GM23338 (cell line): ENCODE data around the gene GPR82. TPM values are rescaled to one million over a fixed set of nuclear protein-coding genes. Genes with fewer than 3 reads are reported as not detected.

ENCODE experiments used
- ATAC-seq: fragments of 200-7000 bp; cut with Tn5 transposase; 3 replicates; pipeline ENCODE4 v1.9.1; 2020
- DNase-seq: peaks from one replicate; pipeline ENCODE4 v3.0.0-alpha.2; 2015; ENCODE audit warnings: low spot score
- H2AFZ ChIP-seq: fragments of 200-600 bp; sonication (generic); 2 replicates; pipeline ENCODE4 v1.8.0; 2016; ENCODE audit warnings: antibody characterized with exemption, mild to moderate bottlenecking, moderate library complexity
- H3F3A ChIP-seq: fragments of 200-600 bp; sonication (generic); replicated peaks from 2 replicates; pipeline ENCODE4 v1.8.0; 2017; ENCODE audit warnings: antibody characterized with exemption, mixed run types, low read depth
- H3K27ac ChIP-seq: fragments of 200-600 bp; sonication (generic); 2 replicates; pipeline ENCODE4 v1.6.1; 2016; ENCODE audit warnings: low read depth
- H3K27me3 ChIP-seq: fragments of 200-600 bp; sonication (generic); 2 replicates; pipeline ENCODE4 v1.8.0; 2016; ENCODE audit warnings: mild to moderate bottlenecking, mixed run types, moderate library complexity; ENCODE audit not compliant: insufficient read depth
- H3K36me3 ChIP-seq: fragments of 200-600 bp; sonication (generic); 2 replicates; pipeline ENCODE4 v1.8.0; 2016; ENCODE audit warnings: mild to moderate bottlenecking; ENCODE audit not compliant: insufficient read depth
- H3K4me1 ChIP-seq: fragments of 200-600 bp; sonication (generic); 2 replicates; pipeline ENCODE4 v1.8.0; 2016; ENCODE audit warnings: mild to moderate bottlenecking, moderate library complexity; ENCODE audit not compliant: insufficient read depth
- H3K4me2 ChIP-seq: fragments of 200-600 bp; sonication (generic); 2 replicates; pipeline ENCODE4 v1.7.1; 2017; ENCODE audit warnings: mixed run types
- H3K4me3 ChIP-seq: fragments of 200-600 bp; sonication (generic); 2 replicates; pipeline ENCODE4 v1.6.1; 2016; ENCODE audit warnings: mixed run types
- H3K79me2 ChIP-seq: fragments of 200-600 bp; sonication (generic); replicated peaks from 2 replicates; pipeline ENCODE4 v1.8.0; 2017; ENCODE audit warnings: mild to moderate bottlenecking; ENCODE audit not compliant: insufficient read depth
- H3K9me2 ChIP-seq: fragments of 200-600 bp; sonication (generic); 2 replicates; pipeline ENCODE4 v1.8.0; 2017; ENCODE audit not compliant: insufficient read depth
- H4K20me1 ChIP-seq: fragments of 200-600 bp; sonication (generic); replicated peaks from 2 replicates; pipeline ENCODE4 v1.8.0; 2017; ENCODE audit warnings: mild to moderate bottlenecking; ENCODE audit not compliant: insufficient read depth
- H3K27ac Mint-ChIP-seq: 2 replicates; pipeline ENCODE4 v1.8.0; 2020; ENCODE audit warnings: inconsistent platforms, mild to moderate bottlenecking, moderate library complexity, mixed read lengths
- H3K27me3 Mint-ChIP-seq: 3 replicates; pipeline ENCODE4 v1.8.0; 2022; ENCODE audit warnings: low read depth, mild to moderate bottlenecking, moderate library complexity, mixed read lengths, inconsistent platforms; ENCODE audit not compliant: insufficient read depth, poor library complexity
- H3K36me3 Mint-ChIP-seq: 3 replicates; pipeline ENCODE4 v1.8.0; 2021; ENCODE audit warnings: low read depth, mild to moderate bottlenecking, inconsistent platforms, moderate library complexity, mixed read lengths
- H3K4me1 Mint-ChIP-seq: 3 replicates; pipeline ENCODE4 v1.8.0; 2020; ENCODE audit warnings: mild to moderate bottlenecking, inconsistent platforms, mixed read lengths
- H3K4me3 Mint-ChIP-seq: 3 replicates; pipeline ENCODE4 v1.8.0; 2021; ENCODE audit warnings: moderate library complexity, mild to moderate bottlenecking, inconsistent platforms, mixed read lengths
- H3K9me3 Mint-ChIP-seq: 3 replicates; pipeline ENCODE4 v1.8.0; 2020; ENCODE audit warnings: moderate library complexity, mild to moderate bottlenecking, inconsistent platforms, mixed read lengths
- CREB1 ChIP-seq: fragments of 250-450 bp; sonication (Bioruptor Pico); IDR thresholded peaks from 2 replicates; pipeline ENCODE4 v1.5.0; 2020; ENCODE audit warnings: low read depth, mild to moderate bottlenecking, moderate library complexity
- EZH2phosphoT487 ChIP-seq: fragments of 200-600 bp; sonication (generic); IDR thresholded peaks from one replicate; pipeline ENCODE4 v1.8.1; 2018; ENCODE audit warnings: antibody characterized with exemption; ENCODE audit not compliant: unreplicated experiment
- JUNB ChIP-seq: IDR thresholded peaks from one replicate; pipeline ENCODE4 v1.6.1; 2016; ENCODE audit warnings: antibody characterized with exemption; ENCODE audit not compliant: unreplicated experiment
- POLR2AphosphoS5 ChIP-seq: IDR thresholded peaks from 2 replicates; pipeline ENCODE4 v1.6.1; 2016; ENCODE audit warnings: antibody characterized with exemption, low read depth
- STAT1 ChIP-seq: IDR thresholded peaks from one replicate; pipeline ENCODE4 v1.6.1; 2016; ENCODE audit warnings: antibody characterized with exemption; ENCODE audit not compliant: unreplicated experiment
- ZNF114 ChIP-seq: fragments of 250-450 bp; sonication (Bioruptor Pico); IDR thresholded peaks from 2 replicates; pipeline ENCODE4 v1.5.0; 2020; ENCODE audit warnings: mild to moderate bottlenecking, moderate library complexity
- ZNF331 ChIP-seq: fragments of 250-450 bp; sonication (Bioruptor Pico); IDR thresholded peaks from 2 replicates; pipeline ENCODE4 v1.5.0; 2020; ENCODE audit warnings: low read depth, mild to moderate bottlenecking, moderate library complexity
- polyA plus RNA-seq: library from polyadenylated mRNA; unstranded; fragments of >200 nt; fragmentation: Nextera tagmentation; extraction: Ambion mirVana; gene quantifications from 2 replicates; pipeline ENCODE4 v1.2.1, GENCODE V29; 2016
- total RNA-seq: library from RNA; depleted of rRNA; stranded (reverse); fragments of >200 nt; shearing (Covaris generic); gene quantifications from 2 replicates; pipeline ENCODE4 v1.2.3, GENCODE V29; 2014
- TF ChIP-seq, protein P1 (sequence below): IDR thresholded peaks from 2 replicates; pipeline ENCODE4 v1.6.1; 2016; ENCODE audit warnings: antibody characterized with exemption
- TF ChIP-seq, protein P2 (sequence below): IDR thresholded peaks from one replicate; pipeline ENCODE4 v1.6.1; 2018; ENCODE audit warnings: antibody characterized with exemption; ENCODE audit not compliant: unreplicated experiment
- TF ChIP-seq, protein P3 (sequence below): fragments of 250-450 bp; sonication (Bioruptor Pico); IDR thresholded peaks from 2 replicates; pipeline ENCODE4 v1.5.0; 2020; ENCODE audit warnings: mild to moderate bottlenecking, moderate library complexity

The GPR82 gene
- total and polyA plus RNA-seq, 2 experiments from 2014 or later = 0.32 TPM; not detected in 1

DNA sequence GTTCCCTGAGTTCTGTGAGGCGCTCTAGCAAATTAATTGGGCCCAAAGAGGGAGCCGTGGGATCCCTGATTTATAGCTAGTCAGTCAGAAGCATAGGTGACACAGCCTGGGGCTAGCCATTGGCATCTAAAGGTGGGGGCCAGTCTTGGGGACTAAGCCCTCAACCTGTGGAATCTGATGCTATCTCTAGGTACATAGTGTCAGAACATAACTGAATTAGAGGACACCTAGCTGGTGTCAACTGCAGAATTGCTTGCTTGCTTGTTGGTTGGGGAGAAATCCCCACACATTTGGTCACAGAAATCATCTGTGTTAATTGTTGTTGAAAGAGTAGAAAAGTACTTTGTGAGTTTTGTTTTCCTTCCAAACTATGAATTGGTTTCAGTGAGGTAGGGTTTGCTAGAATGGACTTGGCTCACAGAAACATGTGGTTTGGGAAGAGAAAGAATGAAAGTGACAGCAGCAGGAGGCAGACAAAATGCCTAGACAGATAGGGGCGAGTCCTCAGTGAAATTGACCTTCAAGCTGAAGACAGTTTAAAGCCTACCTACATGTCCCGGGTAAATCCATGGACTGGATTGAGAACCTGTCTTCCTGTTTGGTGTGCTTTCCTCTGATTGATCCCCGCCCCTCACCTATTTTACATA lies 12.8 kb upstream of the GPR82 start (continued):
- TF ChIP-seq, protein P1, sequence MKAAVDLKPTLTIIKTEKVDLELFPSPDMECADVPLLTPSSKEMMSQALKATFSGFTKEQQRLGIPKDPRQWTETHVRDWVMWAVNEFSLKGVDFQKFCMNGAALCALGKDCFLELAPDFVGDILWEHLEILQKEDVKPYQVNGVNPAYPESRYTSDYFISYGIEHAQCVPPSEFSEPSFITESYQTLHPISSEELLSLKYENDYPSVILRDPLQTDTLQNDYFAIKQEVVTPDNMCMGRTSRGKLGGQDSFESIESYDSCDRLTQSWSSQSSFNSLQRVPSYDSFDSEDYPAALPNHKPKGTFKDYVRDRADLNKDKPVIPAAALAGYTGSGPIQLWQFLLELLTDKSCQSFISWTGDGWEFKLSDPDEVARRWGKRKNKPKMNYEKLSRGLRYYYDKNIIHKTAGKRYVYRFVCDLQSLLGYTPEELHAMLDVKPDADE = no peak
- TF ChIP-seq, protein P2, sequence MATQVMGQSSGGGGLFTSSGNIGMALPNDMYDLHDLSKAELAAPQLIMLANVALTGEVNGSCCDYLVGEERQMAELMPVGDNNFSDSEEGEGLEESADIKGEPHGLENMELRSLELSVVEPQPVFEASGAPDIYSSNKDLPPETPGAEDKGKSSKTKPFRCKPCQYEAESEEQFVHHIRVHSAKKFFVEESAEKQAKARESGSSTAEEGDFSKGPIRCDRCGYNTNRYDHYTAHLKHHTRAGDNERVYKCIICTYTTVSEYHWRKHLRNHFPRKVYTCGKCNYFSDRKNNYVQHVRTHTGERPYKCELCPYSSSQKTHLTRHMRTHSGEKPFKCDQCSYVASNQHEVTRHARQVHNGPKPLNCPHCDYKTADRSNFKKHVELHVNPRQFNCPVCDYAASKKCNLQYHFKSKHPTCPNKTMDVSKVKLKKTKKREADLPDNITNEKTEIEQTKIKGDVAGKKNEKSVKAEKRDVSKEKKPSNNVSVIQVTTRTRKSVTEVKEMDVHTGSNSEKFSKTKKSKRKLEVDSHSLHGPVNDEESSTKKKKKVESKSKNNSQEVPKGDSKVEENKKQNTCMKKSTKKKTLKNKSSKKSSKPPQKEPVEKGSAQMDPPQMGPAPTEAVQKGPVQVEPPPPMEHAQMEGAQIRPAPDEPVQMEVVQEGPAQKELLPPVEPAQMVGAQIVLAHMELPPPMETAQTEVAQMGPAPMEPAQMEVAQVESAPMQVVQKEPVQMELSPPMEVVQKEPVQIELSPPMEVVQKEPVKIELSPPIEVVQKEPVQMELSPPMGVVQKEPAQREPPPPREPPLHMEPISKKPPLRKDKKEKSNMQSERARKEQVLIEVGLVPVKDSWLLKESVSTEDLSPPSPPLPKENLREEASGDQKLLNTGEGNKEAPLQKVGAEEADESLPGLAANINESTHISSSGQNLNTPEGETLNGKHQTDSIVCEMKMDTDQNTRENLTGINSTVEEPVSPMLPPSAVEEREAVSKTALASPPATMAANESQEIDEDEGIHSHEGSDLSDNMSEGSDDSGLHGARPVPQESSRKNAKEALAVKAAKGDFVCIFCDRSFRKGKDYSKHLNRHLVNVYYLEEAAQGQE = no peak
- TF ChIP-seq ZNF114 (CRISPR knock-in tag) (no peak), JUNB (no peak), STAT1 (no peak), EZH2phosphoT487 (no peak)

DNA sequence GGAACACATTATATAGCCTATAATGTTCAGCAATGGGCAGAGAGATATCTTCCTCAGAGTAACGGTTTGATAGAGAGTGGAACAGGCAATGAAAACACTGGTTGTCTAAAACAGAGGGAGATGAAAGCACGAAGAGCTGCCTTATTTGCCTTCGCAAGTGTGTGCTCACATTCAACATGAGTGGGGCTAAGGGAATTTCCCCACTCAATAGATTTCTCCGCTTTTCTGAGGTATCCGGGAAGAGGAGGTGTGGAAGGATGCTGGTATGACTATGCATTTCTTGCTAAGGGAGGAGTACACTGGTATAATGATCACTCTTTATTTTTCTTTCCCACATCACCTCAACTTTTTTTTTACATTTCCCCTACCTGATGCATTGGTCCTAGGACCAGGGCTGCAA lies 7.8 kb upstream of the GPR82 start:
- H2AFZ ChIP-seq = no peak overlapping the region
- H3K36me3 Mint-ChIP-seq = peaks cover 45% of the 10 kb centered on the region
- no peaks in the 10 kb centered on the region for H3K36me3 ChIP-seq
- no peaks in the 10 kb centered on the region for H3K79me2 ChIP-seq
- H3K4me3 ChIP-seq = no peak overlapping the region
- H4K20me1 ChIP-seq = no peaks in the 10 kb centered on the region
- H3K4me2 ChIP-seq = no peak overlapping the region
- no peak overlapping the region for H3K4me3 Mint-ChIP-seq
- ATAC-seq (no peak), DNase-seq (no peak)
- H3K4me1 Mint-ChIP-seq = peaks cover 22% of the 10 kb centered on the region
- H3K27me3 ChIP-seq = no peaks in the 10 kb centered on the region
- H3K27ac ChIP-seq = no peak overlapping the region
- H3K27ac Mint-ChIP-seq = no peak overlapping the region
- H3K9me2 ChIP-seq = no peaks in the 10 kb centered on the region
- peaks cover 34% of the 10 kb centered on the region for H3K9me3 Mint-ChIP-seq
- no peaks in the 10 kb centered on the region for H3F3A ChIP-seq
- peaks cover 4% of the 10 kb centered on the region for H3K27me3 Mint-ChIP-seq
- H3K4me1 ChIP-seq = peaks cover 1% of the 10 kb centered on the region
- TF ChIP-seq, protein P3, sequence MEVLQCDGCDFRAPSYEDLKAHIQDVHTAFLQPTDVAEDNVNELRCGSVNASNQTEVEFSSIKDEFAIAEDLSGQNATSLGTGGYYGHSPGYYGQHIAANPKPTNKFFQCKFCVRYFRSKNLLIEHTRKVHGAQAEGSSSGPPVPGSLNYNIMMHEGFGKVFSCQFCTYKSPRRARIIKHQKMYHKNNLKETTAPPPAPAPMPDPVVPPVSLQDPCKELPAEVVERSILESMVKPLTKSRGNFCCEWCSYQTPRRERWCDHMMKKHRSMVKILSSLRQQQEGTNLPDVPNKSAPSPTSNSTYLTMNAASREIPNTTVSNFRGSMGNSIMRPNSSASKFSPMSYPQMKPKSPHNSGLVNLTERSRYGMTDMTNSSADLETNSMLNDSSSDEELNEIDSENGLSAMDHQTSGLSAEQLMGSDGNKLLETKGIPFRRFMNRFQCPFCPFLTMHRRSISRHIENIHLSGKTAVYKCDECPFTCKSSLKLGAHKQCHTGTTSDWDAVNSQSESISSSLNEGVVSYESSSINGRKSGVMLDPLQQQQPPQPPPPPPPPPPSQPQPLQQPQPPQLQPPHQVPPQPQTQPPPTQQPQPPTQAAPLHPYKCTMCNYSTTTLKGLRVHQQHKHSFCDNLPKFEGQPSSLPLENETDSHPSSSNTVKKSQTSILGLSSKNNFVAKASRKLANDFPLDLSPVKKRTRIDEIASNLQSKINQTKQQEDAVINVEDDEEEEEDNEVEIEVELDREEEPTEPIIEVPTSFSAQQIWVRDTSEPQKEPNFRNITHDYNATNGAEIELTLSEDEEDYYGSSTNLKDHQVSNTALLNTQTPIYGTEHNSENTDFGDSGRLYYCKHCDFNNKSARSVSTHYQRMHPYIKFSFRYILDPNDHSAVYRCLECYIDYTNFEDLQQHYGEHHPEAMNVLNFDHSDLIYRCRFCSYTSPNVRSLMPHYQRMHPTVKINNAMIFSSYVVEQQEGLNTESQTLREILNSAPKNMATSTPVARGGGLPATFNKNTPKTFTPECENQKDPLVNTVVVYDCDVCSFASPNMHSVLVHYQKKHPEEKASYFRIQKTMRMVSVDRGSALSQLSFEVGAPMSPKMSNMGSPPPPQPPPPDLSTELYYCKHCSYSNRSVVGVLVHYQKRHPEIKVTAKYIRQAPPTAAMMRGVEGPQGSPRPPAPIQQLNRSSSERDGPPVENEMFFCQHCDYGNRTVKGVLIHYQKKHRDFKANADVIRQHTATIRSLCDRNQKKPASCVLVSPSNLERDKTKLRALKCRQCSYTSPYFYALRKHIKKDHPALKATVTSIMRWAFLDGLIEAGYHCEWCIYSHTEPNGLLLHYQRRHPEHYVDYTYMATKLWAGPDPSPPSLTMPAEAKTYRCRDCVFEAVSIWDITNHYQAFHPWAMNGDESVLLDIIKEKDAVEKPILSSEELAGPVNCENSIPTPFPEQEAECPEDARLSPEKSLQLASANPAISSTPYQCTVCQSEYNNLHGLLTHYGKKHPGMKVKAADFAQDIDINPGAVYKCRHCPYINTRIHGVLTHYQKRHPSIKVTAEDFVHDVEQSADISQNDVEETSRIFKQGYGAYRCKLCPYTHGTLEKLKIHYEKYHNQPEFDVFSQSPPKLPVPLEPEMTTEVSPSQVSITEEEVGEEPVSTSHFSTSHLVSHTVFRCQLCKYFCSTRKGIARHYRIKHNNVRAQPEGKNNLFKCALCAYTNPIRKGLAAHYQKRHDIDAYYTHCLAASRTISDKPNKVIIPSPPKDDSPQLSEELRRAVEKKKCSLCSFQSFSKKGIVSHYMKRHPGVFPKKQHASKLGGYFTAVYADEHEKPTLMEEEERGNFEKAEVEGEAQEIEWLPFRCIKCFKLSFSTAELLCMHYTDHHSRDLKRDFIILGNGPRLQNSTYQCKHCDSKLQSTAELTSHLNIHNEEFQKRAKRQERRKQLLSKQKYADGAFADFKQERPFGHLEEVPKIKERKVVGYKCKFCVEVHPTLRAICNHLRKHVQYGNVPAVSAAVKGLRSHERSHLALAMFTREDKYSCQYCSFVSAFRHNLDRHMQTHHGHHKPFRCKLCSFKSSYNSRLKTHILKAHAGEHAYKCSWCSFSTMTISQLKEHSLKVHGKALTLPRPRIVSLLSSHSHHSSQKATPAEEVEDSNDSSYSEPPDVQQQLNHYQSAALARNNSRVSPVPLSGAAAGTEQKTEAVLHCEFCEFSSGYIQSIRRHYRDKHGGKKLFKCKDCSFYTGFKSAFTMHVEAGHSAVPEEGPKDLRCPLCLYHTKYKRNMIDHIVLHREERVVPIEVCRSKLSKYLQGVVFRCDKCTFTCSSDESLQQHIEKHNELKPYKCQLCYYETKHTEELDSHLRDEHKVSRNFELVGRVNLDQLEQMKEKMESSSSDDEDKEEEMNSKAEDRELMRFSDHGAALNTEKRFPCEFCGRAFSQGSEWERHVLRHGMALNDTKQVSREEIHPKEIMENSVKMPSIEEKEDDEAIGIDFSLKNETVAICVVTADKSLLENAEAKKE (CRISPR knock-in tag) = no peak
- TF ChIP-seq, protein P2 = no peak
- TF ChIP-seq POLR2AphosphoS5 (no peak), CREB1 (CRISPR knock-in tag) (no peak), JUNB (no peak), STAT1 (no peak), ZNF331 (CRISPR knock-in tag) (no peak)
